ENCODE results near the gene SRSF3. TPM values are rescaled to one million over a fixed set of nuclear protein-coding genes. Genes with fewer than 3 reads are reported as not detected.

The SRSF3 gene
- total and polyA plus RNA-seq, 9 of the 15 experiments (the other 6 are each of a cell fraction or from before 2014, with no cell fraction given): 337 to 1,200 (median 518) TPM

DNA sequence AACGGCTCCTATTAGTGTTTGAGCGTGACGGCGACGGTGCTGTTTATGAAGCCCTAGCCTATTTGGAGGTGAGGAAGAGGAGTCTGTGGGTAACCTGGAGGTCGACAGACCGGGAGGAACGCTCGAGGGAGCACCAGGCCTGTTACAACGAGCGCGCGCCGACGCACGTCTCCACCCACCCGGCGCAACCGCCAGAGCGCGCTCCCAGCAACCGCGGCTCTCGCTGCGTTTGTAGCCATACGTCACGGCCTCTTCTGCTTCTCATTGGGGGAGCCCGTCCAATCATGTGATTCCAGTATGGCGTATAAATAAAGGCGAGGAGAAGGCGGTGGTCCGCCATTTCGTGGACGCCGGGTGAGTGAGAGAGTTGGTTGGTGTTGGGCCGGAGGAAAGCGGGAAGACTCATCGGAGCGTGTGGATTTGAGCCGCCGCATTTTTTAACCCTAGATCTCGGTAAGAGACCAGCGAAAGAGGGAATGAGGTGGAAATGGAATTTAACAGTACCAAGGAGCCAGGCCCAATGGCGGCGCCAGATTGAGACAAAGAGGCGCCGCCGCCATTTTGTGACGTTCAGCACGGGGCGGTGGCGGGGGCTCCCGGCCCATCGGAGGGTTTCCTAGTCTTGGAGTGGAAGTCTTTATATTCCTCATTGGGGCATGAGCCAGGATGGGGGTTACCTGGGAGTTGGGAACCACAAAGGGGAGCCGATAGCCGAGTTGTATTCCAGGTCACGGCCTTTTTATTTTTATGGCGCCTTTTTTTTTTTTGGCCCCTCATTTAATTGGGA, at the start of gene SRSF3 (continued):
- TF ChIP-seq HIVEP1 (CRISPR knock-in tag; IDR thresholded peaks at IDR 0.05) (peak; percentile 83; the same call in 1 of the 2 replicates), TAL1 (IDR thresholded peaks at IDR 0.05) (no peak), AFF4 (CRISPR knock-in tag; IDR thresholded peaks at IDR 0.05) (peak; percentile 98), SRSF3 (IDR thresholded peaks at IDR 0.05; ENCODE audit: insufficient read depth, low read length) (no peak), ZNF318 (IDR thresholded peaks at IDR 0.05; ENCODE audit: borderline replicate concordance in 1 of 2, low read depth in 1 of 2) (peak in 1 of 2 experiments; percentile 94; a peak in 2 of 4 replicates), NFYB (IDR thresholded peaks at IDR 0.05; ENCODE audit: extremely low read depth, insufficient read length) (peak; percentile 92), SRSF9 (IDR thresholded peaks at IDR 0.05; ENCODE audit: borderline replicate concordance, low read depth, low read length) (no peak), RBM14 (IDR thresholded peaks at IDR 0.05; ENCODE audit: borderline replicate concordance, insufficient read depth, low read depth, low read length) (peak; percentile 38; the same call in 1 of the 2 replicates), ZNF77 (CRISPR knock-in tag; IDR thresholded peaks at IDR 0.05) (no peak), ZNF24 (IDR thresholded peaks at IDR 0.05) (no peak)
- TF ChIP-seq, protein P1, sequence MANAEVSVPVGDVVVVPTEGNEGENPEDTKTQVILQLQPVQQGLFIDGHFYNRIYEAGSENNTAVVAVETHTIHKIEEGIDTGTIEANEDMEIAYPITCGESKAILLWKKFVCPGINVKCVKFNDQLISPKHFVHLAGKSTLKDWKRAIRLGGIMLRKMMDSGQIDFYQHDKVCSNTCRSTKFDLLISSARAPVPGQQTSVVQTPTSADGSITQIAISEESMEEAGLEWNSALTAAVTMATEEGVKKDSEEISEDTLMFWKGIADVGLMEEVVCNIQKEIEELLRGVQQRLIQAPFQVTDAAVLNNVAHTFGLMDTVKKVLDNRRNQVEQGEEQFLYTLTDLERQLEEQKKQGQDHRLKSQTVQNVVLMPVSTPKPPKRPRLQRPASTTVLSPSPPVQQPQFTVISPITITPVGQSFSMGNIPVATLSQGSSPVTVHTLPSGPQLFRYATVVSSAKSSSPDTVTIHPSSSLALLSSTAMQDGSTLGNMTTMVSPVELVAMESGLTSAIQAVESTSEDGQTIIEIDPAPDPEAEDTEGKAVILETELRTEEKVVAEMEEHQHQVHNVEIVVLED (CRISPR knock-in tag; IDR thresholded peaks at IDR 0.05): peak; percentile 91
